Upper lobe of left lung (tissue), 6 donors: ENCODE data around the gene ZNF287. TPM values are rescaled to one million over a fixed set of nuclear protein-coding genes. Genes with fewer than 3 reads are reported as not detected.
A peak's percentile ranks its signal among the peaks of the same experiment; 100 is the strongest.

Experiments
- ATAC-seq, 2 donors: fragments of 200-7000 bp; cut with Tn5 transposase; one replicate each; pipeline ENCODE4 v1.9.1; 2022; ENCODE audit warnings: mild to moderate bottlenecking in 2 of 2, moderate library complexity in 2 of 2; ENCODE audit not compliant: low FRiP score in 2 of 2
- DNase-seq, 2 donors: peaks; one replicate each; pipeline ENCODE4 v3.0.0-alpha.2; 2019 to 2020
- H3K27ac ChIP-seq, 4 donors: fragments of 200-600 bp; sonication (generic); one replicate each; pipeline ENCODE4 v1.5.1; 2016 to 2019
- H3K27me3 ChIP-seq, 4 donors: fragments of 200-600 bp; sonication (generic); one replicate each; pipeline ENCODE4 v1.5.1; 2017 to 2019
- H3K36me3 ChIP-seq, 4 donors: fragments of 200-600 bp; sonication (generic); one replicate each; pipeline ENCODE4 v1.5.1; 2016 to 2019
- H3K4me1 ChIP-seq, 4 donors: fragments of 200-600 bp; sonication (generic); one replicate each; pipeline ENCODE4 v1.5.1; 2018 to 2019
- H3K4me3 ChIP-seq, 4 donors: fragments of 200-600 bp; sonication (generic); one replicate each; pipeline ENCODE4 v1.5.1; 2017 to 2019; ENCODE audit warnings: mild to moderate bottlenecking in 2 of 4, moderate library complexity in 1 of 4
- H3K9me3 ChIP-seq, 4 donors: fragments of 200-600 bp; sonication (generic); one replicate each; pipeline ENCODE4 v1.5.1; 2018 to 2019
- EP300 ChIP-seq, 4 donors: sonication (generic); formaldehyde crosslinking; IDR thresholded peaks; one replicate each; pipeline ENCODE4 v1.5.1; 2017; ENCODE audit warnings: antibody characterized with exemption in 4 of 4, control low read depth in 2 of 4
- POLR2A ChIP-seq, 4 donors: fragments of 450-650 bp; IDR thresholded peaks; one replicate each; pipeline ENCODE4 v1.5.1; 2016 to 2017; ENCODE audit warnings: antibody characterized with exemption in 4 of 4, mild to moderate bottlenecking in 2 of 4
- POLR2AphosphoS5 ChIP-seq, 2 donors: sonication (generic); formaldehyde crosslinking; IDR thresholded peaks; one replicate each; pipeline ENCODE4 v1.5.1; 2017; ENCODE audit warnings: antibody characterized with exemption in 2 of 2
- WGBS, 2 donors: methylation state at CpG; one replicate each; pipeline ENCODE4 v1.1.5; 2017 to 2018; 5-methylcytosine and 5-hydroxymethylcytosine counted together
- total RNA-seq, 6 donors: library from RNA; depleted of rRNA in 4 of 6; stranded (reverse); fragments of >200 nt in 4 of 6; gene quantifications; one replicate each; pipeline versions ENCODE4 v1.1.0 to v1.2.1, GENCODE V29; 2016 to 2021
- TF ChIP-seq, protein P1 (sequence below), 6 experiments: fragments of 450-650 bp in 4 of 6; fragments of 200-600 bp in 2 of 6; sonication (generic) in 2 of 6; IDR thresholded peaks; one replicate each; pipeline ENCODE4 v1.5.1; 2016 to 2019; ENCODE audit warnings: antibody characterized with exemption in 6 of 6
- donor health status: DM: no; HTN: no; CAD: no; lungs with moderate emphysema.
- donor health status: DM: no; HTN: yes; CAD: no; lungs with severe emphysema.

ZNF287 gene
- total RNA-seq, 6 donors from 2014 or later: 0.22 to 6.5 (median 3.7) TPM

DNA sequence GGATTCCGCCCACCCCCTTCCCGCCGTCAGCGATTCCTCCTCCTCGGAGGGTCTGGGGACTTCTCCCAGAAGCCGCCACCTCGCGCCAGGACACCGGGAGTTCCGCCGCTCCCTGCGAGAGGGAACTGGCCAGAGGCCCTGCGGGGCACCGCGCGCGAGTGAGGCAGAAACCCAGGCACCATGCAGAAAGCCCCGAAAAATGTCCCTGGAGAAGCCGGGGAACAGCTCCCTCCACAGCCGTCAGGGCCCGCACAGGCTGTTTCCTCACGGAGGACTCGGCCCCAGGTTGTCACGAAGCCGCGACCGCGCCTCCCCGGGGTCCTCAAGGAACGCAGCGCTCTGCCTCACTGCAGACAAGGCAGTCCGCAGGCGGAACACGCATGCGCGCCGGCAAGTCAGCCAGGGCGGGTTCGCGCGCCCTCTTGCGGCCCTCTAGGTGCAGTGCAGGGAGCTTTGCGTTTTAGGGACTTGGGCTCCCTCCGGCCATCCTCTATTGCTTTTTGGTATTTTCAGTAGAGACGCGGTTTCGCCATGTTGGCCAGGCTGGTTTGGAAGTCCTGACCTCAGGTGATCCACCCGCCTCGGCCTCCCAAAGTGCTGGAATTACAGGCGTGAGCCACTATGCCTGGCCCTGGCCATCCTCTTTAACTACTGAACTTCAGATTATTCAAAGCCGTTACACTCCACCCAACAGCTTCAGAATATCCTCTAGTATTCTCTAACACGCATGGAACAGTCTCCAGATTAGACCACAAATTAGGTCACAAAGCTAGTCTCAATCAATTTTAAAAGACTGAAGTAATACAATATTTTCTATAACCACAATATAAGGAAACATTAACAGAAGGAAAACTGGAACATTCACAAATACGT lies 20.3 kb upstream of the ZNF287 start:
- peak in 1 of 2 donors; percentile 65 for TF ChIP-seq POLR2AphosphoS5 (IDR thresholded peaks at IDR 0.05)
- TF ChIP-seq, protein P1, sequence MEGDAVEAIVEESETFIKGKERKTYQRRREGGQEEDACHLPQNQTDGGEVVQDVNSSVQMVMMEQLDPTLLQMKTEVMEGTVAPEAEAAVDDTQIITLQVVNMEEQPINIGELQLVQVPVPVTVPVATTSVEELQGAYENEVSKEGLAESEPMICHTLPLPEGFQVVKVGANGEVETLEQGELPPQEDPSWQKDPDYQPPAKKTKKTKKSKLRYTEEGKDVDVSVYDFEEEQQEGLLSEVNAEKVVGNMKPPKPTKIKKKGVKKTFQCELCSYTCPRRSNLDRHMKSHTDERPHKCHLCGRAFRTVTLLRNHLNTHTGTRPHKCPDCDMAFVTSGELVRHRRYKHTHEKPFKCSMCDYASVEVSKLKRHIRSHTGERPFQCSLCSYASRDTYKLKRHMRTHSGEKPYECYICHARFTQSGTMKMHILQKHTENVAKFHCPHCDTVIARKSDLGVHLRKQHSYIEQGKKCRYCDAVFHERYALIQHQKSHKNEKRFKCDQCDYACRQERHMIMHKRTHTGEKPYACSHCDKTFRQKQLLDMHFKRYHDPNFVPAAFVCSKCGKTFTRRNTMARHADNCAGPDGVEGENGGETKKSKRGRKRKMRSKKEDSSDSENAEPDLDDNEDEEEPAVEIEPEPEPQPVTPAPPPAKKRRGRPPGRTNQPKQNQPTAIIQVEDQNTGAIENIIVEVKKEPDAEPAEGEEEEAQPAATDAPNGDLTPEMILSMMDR (IDR thresholded peaks at IDR 0.05): peak; percentile 94 to 98 (median 97)
- peak in 2 of 4 donors; percentile 47 to 65 for TF ChIP-seq POLR2A (IDR thresholded peaks at IDR 0.05)
- TF ChIP-seq EP300 (IDR thresholded peaks at IDR 0.05): no peak
- 7 to 16% methylated on average over 17 to 44 of the region's 53 CpGs for WGBS, 2 donors
- Histone ChIP-seq H3K27ac (peak overlapping the region; percentile 61 to 81 (median 76)), H3K27me3 (no peaks in the 10 kb centered on the region), H3K9me3 (no peaks in the 10 kb centered on the region), H3K36me3 (no peaks in the 10 kb centered on the region), H3K4me3 (peak overlapping the region; percentile 48 to 65 (median 63)), H3K4me1 (peaks cover 5 to 19% (median 11%) of the 10 kb centered on the region in 4 donors)
- ATAC-seq (peak; percentile 98), DNase-seq (peak; percentile 97 to 98)

DNA sequence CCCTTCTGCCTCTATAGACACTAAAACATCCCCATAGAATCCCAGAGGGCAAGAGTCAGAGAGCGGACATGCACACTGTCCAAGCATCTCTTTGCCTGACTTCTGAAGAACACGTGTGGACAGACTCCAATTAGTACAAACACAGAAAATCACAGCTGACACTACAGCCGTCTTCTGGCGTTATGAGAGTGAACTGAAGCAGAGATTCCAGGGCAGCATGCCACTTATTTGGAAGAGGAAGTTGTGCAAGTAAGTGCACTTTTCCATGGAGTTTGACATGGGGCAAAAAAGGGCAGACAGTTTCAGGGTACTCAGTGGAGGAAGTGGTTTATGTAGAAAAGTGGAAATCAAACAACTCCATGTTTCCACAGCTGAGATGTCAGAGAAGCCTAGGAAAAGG lies 16.8 kb upstream of the ZNF287 start:
- DNase-seq (peak in 1 of 2 donors; percentile 38), ATAC-seq (no peak)
- Histone ChIP-seq H3K4me1 (peaks cover 11 to 26% (median 17%) of the 10 kb centered on the region in 4 donors), H3K27ac (peak overlapping the region in 2 of 4 donors; percentile 31 to 50), H3K36me3 (no peaks in the 10 kb centered on the region), H3K27me3 (no peaks in the 10 kb centered on the region), H3K9me3 (no peaks in the 10 kb centered on the region), H3K4me3 (no peak overlapping the region)
- 28 to 33% methylated on average over 4 of the region's 4 CpGs for WGBS, 2 donors
- TF ChIP-seq, protein P1 (IDR thresholded peaks at IDR 0.05): no peak
- no peak for TF ChIP-seq POLR2AphosphoS5 (IDR thresholded peaks at IDR 0.05)
- no peak for TF ChIP-seq EP300 (IDR thresholded peaks at IDR 0.05)
- TF ChIP-seq POLR2A (IDR thresholded peaks at IDR 0.05): no peak

DNA sequence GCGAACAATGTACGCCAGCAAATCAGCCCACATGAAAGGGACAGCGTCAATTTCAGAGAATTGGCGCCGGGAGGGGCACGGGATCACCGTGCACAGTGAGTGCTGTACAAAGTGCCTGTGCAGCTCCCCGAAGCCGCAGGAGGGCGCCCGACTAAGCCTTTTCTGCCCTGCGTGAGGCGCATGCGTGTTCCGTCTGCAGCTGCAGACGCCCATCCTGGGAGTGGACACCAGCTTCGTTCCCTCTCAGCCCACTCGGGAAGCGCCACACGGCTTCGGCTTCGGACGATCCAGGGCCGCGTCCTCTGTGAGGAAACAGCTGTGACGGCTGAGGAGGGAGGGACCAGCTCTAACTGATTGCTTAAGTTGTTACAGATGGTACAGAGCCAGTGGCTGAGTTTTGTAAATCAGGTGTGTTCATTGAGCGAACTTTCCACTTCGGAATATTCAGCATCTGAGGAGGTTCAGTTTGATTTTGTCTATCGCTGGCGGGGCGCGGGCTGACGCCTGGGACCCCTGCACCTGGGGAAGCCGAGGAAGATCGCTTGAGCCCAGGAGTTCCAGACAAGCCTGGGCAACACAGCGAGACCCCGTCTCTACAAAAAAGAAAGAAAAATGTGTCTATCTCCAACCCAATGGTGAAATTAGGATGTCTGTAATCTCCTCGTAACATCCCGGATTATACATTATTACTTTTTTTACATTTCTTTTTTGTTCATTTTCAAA lies 15.4 kb upstream of the ZNF287 start:
- peak overlapping the region in 3 of 4 donors; percentile 27 to 41 (median 40) for H3K4me3 ChIP-seq
- H3K27ac ChIP-seq: peak overlapping the region in 3 of 4 donors; percentile 34 to 43 (median 42)
- 15 to 19% methylated on average over 35 to 39 of the region's 39 CpGs for WGBS, 2 donors

DNA sequence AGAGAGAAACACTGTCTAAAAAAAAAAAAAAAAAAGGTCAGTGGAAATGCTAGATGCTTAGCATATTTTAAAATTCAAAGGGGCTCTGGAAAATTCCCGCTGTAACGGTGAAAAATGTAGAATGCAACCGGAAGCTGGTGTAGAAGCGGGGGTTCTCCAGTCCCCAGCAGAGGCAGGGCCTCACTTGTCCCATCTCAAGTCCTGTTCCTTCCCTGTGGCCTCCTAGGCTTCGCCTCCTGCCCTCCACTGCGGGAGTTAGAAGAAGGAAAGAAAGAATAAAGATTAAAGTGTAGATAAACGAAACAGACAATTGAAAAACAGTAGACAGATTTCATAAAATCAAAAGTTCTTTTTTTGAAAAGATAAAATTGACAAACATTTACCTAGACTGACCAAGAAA lies 14.8 kb upstream of the ZNF287 start:
- H3K36me3 ChIP-seq: no peaks in the 10 kb centered on the region
- no peaks in the 10 kb centered on the region for H3K27me3 ChIP-seq
- DNase-seq (no peak), ATAC-seq (no peak)
- no peaks in the 10 kb centered on the region for H3K9me3 ChIP-seq
- WGBS, 2 donors: 36 to 46% methylated on average over 7 of the region's 7 CpGs
- TF ChIP-seq, protein P1 (IDR thresholded peaks at IDR 0.05): no peak
- TF ChIP-seq POLR2A (IDR thresholded peaks at IDR 0.05): no peak
- TF ChIP-seq EP300 (IDR thresholded peaks at IDR 0.05): no peak
- no peak for TF ChIP-seq POLR2AphosphoS5 (IDR thresholded peaks at IDR 0.05)
- peak overlapping the region in 2 of 4 donors; percentile 40 to 41 for H3K4me3 ChIP-seq
- H3K27ac ChIP-seq: peak overlapping the region in 2 of 4 donors; percentile 42 to 43
- H3K4me1 ChIP-seq: peaks cover 8 to 19% (median 16%) of the 10 kb centered on the region in 4 donors

More for the DNA sequence above, 15.4 kb upstream of the ZNF287 start:
- no peaks in the 10 kb centered on the region for H3K9me3 ChIP-seq
- no peaks in the 10 kb centered on the region for H3K36me3 ChIP-seq
- ATAC-seq: peak; percentile 96 to 97
- TF ChIP-seq EP300 (IDR thresholded peaks at IDR 0.05) (peak in 1 of 4 donors; percentile 9), POLR2A (IDR thresholded peaks at IDR 0.05) (peak in 1 of 4 donors; percentile 17), POLR2AphosphoS5 (IDR thresholded peaks at IDR 0.05) (peak; percentile 49 to 83)
- TF ChIP-seq, protein P1 (IDR thresholded peaks at IDR 0.05): peak; percentile 83 to 96 (median 90)
- peaks cover 11 to 23% (median 17%) of the 10 kb centered on the region in 4 donors for H3K4me1 ChIP-seq
- no peaks in the 10 kb centered on the region for H3K27me3 ChIP-seq
- DNase-seq: peak; percentile 94 to 95
